Measurements from ENCODE around the gene FOXJ1. TPM values are rescaled to one million over a fixed set of nuclear protein-coding genes. Genes with fewer than 3 reads are reported as not detected.

FOXJ1 gene
- total RNA-seq, 1 donor from 2014 or later = not detected

- FAIRE-seq (no peak), DNase-seq (ENCODE audit: low read depth) (peak; percentile 61)
- peaks cover 4% of the 10 kb centered on the region for H3K27me3 ChIP-seq (ENCODE audit: control insufficient read depth, insufficient read depth, low read length)
- H3K36me3 ChIP-seq (ENCODE audit: control insufficient read depth, insufficient read depth, low read length) = no peaks in the 10 kb centered on the region
- TF ChIP-seq CTCF (IDR thresholded peaks at IDR 0.05; ENCODE audit: insufficient read depth, low read length, severe bottlenecking) = no peak
- no peak overlapping the region for H3K4me3 ChIP-seq (ENCODE audit: low read depth, low read length)
Observed at GRCh38 chr17:76131692-76132573, 9.1 kb downstream of the FOXJ1 start.

GRCh38 chr17:76131051-76131691, 9.9 kb downstream of the FOXJ1 start:
- Histone ChIP-seq H3K4me3 (ENCODE audit: low read depth, low read length) (no peak overlapping the region), H3K27me3 (ENCODE audit: control insufficient read depth, insufficient read depth, low read length) (peaks cover 3% of the 10 kb centered on the region), H3K36me3 (ENCODE audit: control insufficient read depth, insufficient read depth, low read length) (no peaks in the 10 kb centered on the region)
- FAIRE-seq (no peak), DNase-seq (ENCODE audit: low read depth) (no peak)
- TF ChIP-seq CTCF (IDR thresholded peaks at IDR 0.05; ENCODE audit: insufficient read depth, low read length, severe bottlenecking) = no peak

GRCh38 chr17:76130473-76130872, 10.6 kb downstream of the FOXJ1 start:
- Histone ChIP-seq H3K4me3 (ENCODE audit: low read depth, low read length) (no peak overlapping the region), H3K27me3 (ENCODE audit: control insufficient read depth, insufficient read depth, low read length) (peaks cover 3% of the 10 kb centered on the region), H3K36me3 (ENCODE audit: control insufficient read depth, insufficient read depth, low read length) (no peaks in the 10 kb centered on the region)
- DNase-seq (ENCODE audit: low read depth) = no peak
- no peak for FAIRE-seq
- TF ChIP-seq CTCF (IDR thresholded peaks at IDR 0.05; ENCODE audit: insufficient read depth, low read length, severe bottlenecking) = no peak

GRCh38 chr17:76125922-76126321, 15.1 kb downstream of the FOXJ1 start:
- FAIRE-seq (no peak), DNase-seq (ENCODE audit: low read depth) (no peak)
- Histone ChIP-seq H3K27me3 (ENCODE audit: control insufficient read depth, insufficient read depth, low read length) (no peaks in the 10 kb centered on the region), H3K4me3 (ENCODE audit: low read depth, low read length) (no peak overlapping the region), H3K36me3 (ENCODE audit: control insufficient read depth, insufficient read depth, low read length) (no peaks in the 10 kb centered on the region)
- TF ChIP-seq CTCF (IDR thresholded peaks at IDR 0.05; ENCODE audit: insufficient read depth, low read length, severe bottlenecking) = no peak

- Histone ChIP-seq H3K4me3 (ENCODE audit: low read depth, low read length) (no peak overlapping the region), H3K36me3 (ENCODE audit: control insufficient read depth, insufficient read depth, low read length) (no peaks in the 10 kb centered on the region), H3K27me3 (ENCODE audit: control insufficient read depth, insufficient read depth, low read length) (no peaks in the 10 kb centered on the region)
- DNase-seq (ENCODE audit: low read depth) (no peak), FAIRE-seq (no peak)
- TF ChIP-seq CTCF (IDR thresholded peaks at IDR 0.05; ENCODE audit: insufficient read depth, low read length, severe bottlenecking) = no peak
Observed at GRCh38 chr17:76125391-76125675, 15.7 kb downstream of the FOXJ1 start.

Data from bronchial epithelial cell (primary cell).